Suprapubic skin (tissue), 4 donors: ENCODE measurements around the gene RHBDD2. TPM values are rescaled to one million over a fixed set of nuclear protein-coding genes. Genes with fewer than 3 reads are reported as not detected.
"Not testable (repeated sequence)": the region's sequence is repeated elsewhere in the genome, so short reads cannot be mapped to it uniquely, and the experiment has no call there.

Experiments used
- DNase-seq, 2 donors: peaks; one replicate each; pipeline ENCODE4 v3.0.0-alpha.2; 2019; ENCODE audit warnings: low spot score in 2 of 2
- H3K27ac ChIP-seq: fragments of 200-600 bp; sonication (generic); one replicate; pipeline ENCODE4 v1.5.1; 2019
- H3K27me3 ChIP-seq: fragments of 200-600 bp; sonication (generic); one replicate; pipeline ENCODE4 v1.5.1; 2019
- H3K36me3 ChIP-seq: fragments of 200-600 bp; sonication (generic); one replicate; pipeline ENCODE4 v1.5.1; 2019
- H3K4me1 ChIP-seq: fragments of 200-600 bp; sonication (generic); one replicate; pipeline ENCODE4 v1.5.1; 2019
- H3K4me3 ChIP-seq: fragments of 200-600 bp; sonication (generic); one replicate; pipeline ENCODE4 v1.5.1; 2019; ENCODE audit warnings: mild to moderate bottlenecking
- H3K9me3 ChIP-seq: fragments of 200-600 bp; sonication (generic); one replicate; pipeline ENCODE4 v1.5.1; 2019
- CTCF ChIP-seq, 2 donors: fragments of 200-600 bp in 1 of 2; fragments of 450-650 bp in 1 of 2; sonication (generic) in 1 of 2; IDR thresholded peaks; one replicate each; pipeline ENCODE4 v1.5.1; 2016 to 2019; ENCODE audit warnings: antibody characterized with exemption in 2 of 2, mild to moderate bottlenecking in 1 of 2, moderate library complexity in 1 of 2
- EP300 ChIP-seq: sonication (generic); formaldehyde crosslinking; IDR thresholded peaks from one replicate; pipeline ENCODE4 v1.6.1; 2017; ENCODE audit warnings: antibody characterized with exemption
- POLR2A ChIP-seq, 2 donors: fragments of 450-650 bp; IDR thresholded peaks; one replicate each; pipeline ENCODE4 v1.6.1; 2017; ENCODE audit warnings: antibody characterized with exemption in 2 of 2, mild to moderate bottlenecking in 2 of 2, moderate library complexity in 2 of 2
- POLR2AphosphoS5 ChIP-seq, 3 donors: sonication (generic); formaldehyde crosslinking; IDR thresholded peaks; one replicate each; pipeline ENCODE4 v1.6.1; 2017; ENCODE audit warnings: antibody characterized with exemption in 3 of 3
- WGBS: methylation state at CpG from one replicate; pipeline ENCODE4 v1.1.5; 2018; 5-methylcytosine and 5-hydroxymethylcytosine counted together
- total RNA-seq, 4 donors: library from RNA; depleted of rRNA; stranded (reverse); fragments of >200 nt; gene quantifications; one replicate each; pipeline ENCODE4 v1.1.0, GENCODE V29; 2016

The RHBDD2 gene
- total RNA-seq, 4 donors from 2014 or later: 28.3 to 63.1 (median 49.8) TPM

GRCh38 chr7:75849573-75849972 lies 29.3 kb upstream of the RHBDD2 start:
- H3K4me3 ChIP-seq: no peak overlapping the region
- no peak for TF ChIP-seq POLR2AphosphoS5 (IDR thresholded peaks at IDR 0.05)
- TF ChIP-seq POLR2A (IDR thresholded peaks at IDR 0.05): no peak
- TF ChIP-seq EP300: no peak
- no peak for TF ChIP-seq CTCF (IDR thresholded peaks at IDR 0.05)
- H3K27ac ChIP-seq: no peak overlapping the region
- no peaks in the 10 kb centered on the region for H3K4me1 ChIP-seq
- no peaks in the 10 kb centered on the region for H3K9me3 ChIP-seq
- H3K36me3 ChIP-seq: no peaks in the 10 kb centered on the region
- no peak for DNase-seq
- 68% methylated on average over 3 of the region's 3 CpGs for WGBS
- H3K27me3 ChIP-seq: no peaks in the 10 kb centered on the region

GRCh38 chr7:75850235-75850634 lies 28.6 kb upstream of the RHBDD2 start:
- H3K36me3 ChIP-seq: no peaks in the 10 kb centered on the region
- H3K4me3 ChIP-seq: no peak overlapping the region
- WGBS: 76% methylated on average over 4 of the region's 4 CpGs
- H3K9me3 ChIP-seq: no peaks in the 10 kb centered on the region
- no peaks in the 10 kb centered on the region for H3K4me1 ChIP-seq
- no peak for TF ChIP-seq POLR2A (IDR thresholded peaks at IDR 0.05)
- no peaks in the 10 kb centered on the region for H3K27me3 ChIP-seq
- DNase-seq: no peak
- no peak overlapping the region for H3K27ac ChIP-seq

- TF ChIP-seq POLR2A (IDR thresholded peaks at IDR 0.05): no peak
- TF ChIP-seq POLR2AphosphoS5 (IDR thresholded peaks at IDR 0.05): no peak
- no peak for TF ChIP-seq EP300
- TF ChIP-seq CTCF (IDR thresholded peaks at IDR 0.05): no peak
- Histone ChIP-seq H3K27ac (no peak overlapping the region), H3K4me1 (no peaks in the 10 kb centered on the region), H3K27me3 (no peaks in the 10 kb centered on the region), H3K9me3 (no peaks in the 10 kb centered on the region), H3K4me3 (no peak overlapping the region), H3K36me3 (no peaks in the 10 kb centered on the region)
- WGBS: 59% methylated on average over 5 of the region's 5 CpGs
- no peak for DNase-seq
Measured at GRCh38 chr7:75854233-75854632, 24.6 kb upstream of the RHBDD2 start.

GRCh38 chr7:75854813-75855345 lies 24.0 kb upstream of the RHBDD2 start:
- WGBS: 92% methylated on average over 10 of the region's 10 CpGs
- H3K4me3 ChIP-seq, H3K36me3 ChIP-seq, H3K27me3 ChIP-seq, H3K4me1 ChIP-seq, H3K27ac ChIP-seq, H3K9me3 ChIP-seq, DNase-seq: not testable (repeated sequence)

- Histone ChIP-seq H3K4me1 (no peaks in the 10 kb centered on the region), H3K9me3 (no peaks in the 10 kb centered on the region), H3K36me3 (no peaks in the 10 kb centered on the region), H3K27me3 (no peaks in the 10 kb centered on the region), H3K27ac (no peak overlapping the region), H3K4me3 (no peak overlapping the region)
- no peak for TF ChIP-seq POLR2A (IDR thresholded peaks at IDR 0.05)
- 83% methylated on average over 6 of the region's 6 CpGs for WGBS
- DNase-seq: no peak
Measured at GRCh38 chr7:75856536-75856935, 22.3 kb upstream of the RHBDD2 start.

GRCh38 chr7:75858410-75858809 lies 20.4 kb upstream of the RHBDD2 start:
- Histone ChIP-seq H3K4me1 (no peaks in the 10 kb centered on the region), H3K4me3 (no peak overlapping the region), H3K27ac (no peak overlapping the region), H3K9me3 (no peaks in the 10 kb centered on the region), H3K27me3 (no peaks in the 10 kb centered on the region), H3K36me3 (no peaks in the 10 kb centered on the region)
- TF ChIP-seq CTCF (IDR thresholded peaks at IDR 0.05): no peak
- no peak for TF ChIP-seq EP300
- TF ChIP-seq POLR2AphosphoS5 (IDR thresholded peaks at IDR 0.05): no peak
- TF ChIP-seq POLR2A (IDR thresholded peaks at IDR 0.05): no peak
- DNase-seq: no peak

- DNase-seq: no peak
Measured at GRCh38 chr7:75861636-75862035, 17.2 kb upstream of the RHBDD2 start.

GRCh38 chr7:75864251-75864650 lies 14.6 kb upstream of the RHBDD2 start:
- H3K4me1 ChIP-seq, H3K27me3 ChIP-seq, DNase-seq, H3K36me3 ChIP-seq, H3K27ac ChIP-seq, H3K4me3 ChIP-seq, H3K9me3 ChIP-seq: not testable (repeated sequence)
- WGBS: 93% methylated on average over 4 of the region's 4 CpGs

More at GRCh38 chr7:75861636-75862035, 17.2 kb upstream of the RHBDD2 start:
- 57% methylated on average over 4 of the region's 4 CpGs for WGBS
- Histone ChIP-seq H3K4me3 (no peak overlapping the region), H3K4me1 (no peaks in the 10 kb centered on the region), H3K27me3 (no peaks in the 10 kb centered on the region), H3K9me3 (no peaks in the 10 kb centered on the region), H3K36me3 (no peaks in the 10 kb centered on the region), H3K27ac (no peak overlapping the region)
- TF ChIP-seq EP300: no peak
- no peak for TF ChIP-seq POLR2AphosphoS5 (IDR thresholded peaks at IDR 0.05)
- TF ChIP-seq POLR2A (IDR thresholded peaks at IDR 0.05): no peak
- no peak for TF ChIP-seq CTCF (IDR thresholded peaks at IDR 0.05)
